Breast epithelium (tissue), 3 donors: ENCODE data around the gene SORBS1.

Source experiments
- CTCF ChIP-seq, 3 donors: fragments of 450-650 bp; IDR thresholded peaks; one replicate each; pipeline ENCODE4 v1.5.1; 2016 to 2017; ENCODE audit warnings: antibody characterized with exemption in 3 of 3, mild to moderate bottlenecking in 3 of 3, moderate library complexity in 3 of 3
- POLR2A ChIP-seq: fragments of 450-650 bp; IDR thresholded peaks from one replicate; pipeline ENCODE4 v1.6.1; 2016; ENCODE audit warnings: antibody characterized with exemption, mild to moderate bottlenecking, moderate library complexity
- POLR2AphosphoS5 ChIP-seq, 3 donors: sonication (generic); formaldehyde crosslinking; IDR thresholded peaks; one replicate each; pipeline ENCODE4 v1.6.1; 2017; ENCODE audit warnings: antibody characterized with exemption in 3 of 3

GRCh38 chr10:95458014-95458413, 103.2 kb downstream of the SORBS1 start:
- no peak for TF ChIP-seq POLR2AphosphoS5 (IDR thresholded peaks at IDR 0.05)
- TF ChIP-seq POLR2A: no peak
- no peak for TF ChIP-seq CTCF (IDR thresholded peaks at IDR 0.05)
